H9 (cell line): ENCODE measurements around the gene UBALD1. TPM values are rescaled to one million over a fixed set of nuclear protein-coding genes. Genes with fewer than 3 reads are reported as not detected.
A peak's percentile ranks its signal among the peaks of the same experiment; 100 is the strongest.

ENCODE experiments used
- DNase-seq: peaks from one replicate; pipeline ENCODE4 v3.0.0-alpha.2; 2017
- H2AFZ ChIP-seq: one replicate; pipeline ENCODE4 v1.6.1; 2013; ENCODE audit warnings: mild to moderate bottlenecking, low read length, control low read depth, moderate library complexity
- H2AK5ac ChIP-seq: 2 replicates; pipeline ENCODE4 v1.6.1; 2013; ENCODE audit warnings: low read length, control low read depth, mixed read lengths; ENCODE audit not compliant: insufficient read length
- H2BK120ac ChIP-seq: one replicate; pipeline ENCODE4 v1.6.1; 2013; ENCODE audit warnings: low read depth, mild to moderate bottlenecking, low read length, control low read depth, inconsistent platforms; ENCODE audit not compliant: poor library complexity, severe bottlenecking
- H2BK12ac ChIP-seq: 2 replicates; pipeline ENCODE4 v1.6.1; 2013; ENCODE audit warnings: low read length, control low read depth, mixed read lengths, low read depth; ENCODE audit not compliant: insufficient read length
- H2BK15ac ChIP-seq: 2 replicates; pipeline ENCODE4 v1.6.1; 2013; ENCODE audit warnings: low read depth, low read length, control low read depth
- H2BK20ac ChIP-seq: one replicate; pipeline ENCODE4 v1.6.1; 2013; ENCODE audit warnings: low read depth, mild to moderate bottlenecking, low read length, control low read depth, inconsistent platforms; ENCODE audit not compliant: poor library complexity, severe bottlenecking
- H2BK5ac ChIP-seq: 2 replicates; pipeline ENCODE4 v1.6.1; 2013; ENCODE audit warnings: low read length, control low read depth, mixed read lengths; ENCODE audit not compliant: insufficient read length
- H3K14ac ChIP-seq: 2 replicates; pipeline ENCODE4 v1.6.1; 2013; ENCODE audit warnings: low read length, control low read depth; ENCODE audit not compliant: insufficient read depth
- H3K18ac ChIP-seq: 2 replicates; pipeline ENCODE4 v1.6.1; 2013; ENCODE audit warnings: low read depth, mild to moderate bottlenecking, mixed read lengths, low read length, control low read depth; ENCODE audit not compliant: insufficient read length
- H3K23ac ChIP-seq: 2 replicates; pipeline ENCODE4 v1.6.1; 2013; ENCODE audit warnings: low read length, control low read depth, mixed read lengths, low read depth; ENCODE audit not compliant: insufficient read length
- H3K23me2 ChIP-seq: 2 replicates; pipeline ENCODE4 v1.6.1; 2013; ENCODE audit warnings: low read depth, mild to moderate bottlenecking, mixed read lengths, low read length, control low read depth; ENCODE audit not compliant: insufficient read length, poor library complexity, severe bottlenecking
- H3K27ac ChIP-seq: 2 replicates; pipeline ENCODE4 v1.5.1; 2013; ENCODE audit warnings: low read length, control low read depth, mixed read lengths, low read depth; ENCODE audit not compliant: insufficient read length
- H3K27me3 ChIP-seq: 2 replicates; pipeline ENCODE4 v1.6.1; 2013; ENCODE audit warnings: low read length, control low read depth, inconsistent platforms; ENCODE audit not compliant: insufficient read depth
- H3K4ac ChIP-seq: 2 replicates; pipeline ENCODE4 v1.6.1; 2013; ENCODE audit warnings: low read depth, mild to moderate bottlenecking, control low read depth, inconsistent platforms, low read length, moderate library complexity
- H3K4me1 ChIP-seq: 2 replicates; pipeline ENCODE4 v1.6.1; 2013; ENCODE audit warnings: low read length, control low read depth, inconsistent platforms; ENCODE audit not compliant: insufficient read depth
- H3K4me2 ChIP-seq: 2 replicates; pipeline ENCODE4 v1.6.1; 2013; ENCODE audit warnings: low read length, control low read depth, mixed read lengths; ENCODE audit not compliant: insufficient read length, insufficient read depth
- H3K56ac ChIP-seq: 2 replicates; pipeline ENCODE4 v1.6.1; 2013; ENCODE audit warnings: low read depth, mild to moderate bottlenecking, mixed read lengths, low read length, control low read depth; ENCODE audit not compliant: insufficient read length
- H3K79me1 ChIP-seq: 2 replicates; pipeline ENCODE4 v1.6.1; 2013; ENCODE audit warnings: low read depth, mild to moderate bottlenecking, moderate library complexity, low read length, control low read depth, inconsistent platforms; ENCODE audit not compliant: insufficient read depth, poor library complexity, severe bottlenecking
- H3K79me2 ChIP-seq: 2 replicates; pipeline ENCODE4 v1.6.1; 2013; ENCODE audit warnings: low read length, control low read depth, inconsistent platforms; ENCODE audit not compliant: insufficient read depth
- H3K9ac ChIP-seq: 2 replicates; pipeline ENCODE4 v1.6.1; 2013; ENCODE audit warnings: low read length, control low read depth, mixed read lengths; ENCODE audit not compliant: insufficient read length; ENCODE audit errors: extremely low read depth
- H3K9me3 ChIP-seq: one replicate; pipeline ENCODE4 v1.6.1; 2013; ENCODE audit warnings: low read depth, low read length, inconsistent platforms; ENCODE audit not compliant: control insufficient read depth
- H3T11ph ChIP-seq: one replicate; pipeline ENCODE4 v1.6.1; 2013; ENCODE audit warnings: mild to moderate bottlenecking, low read length, control low read depth, inconsistent platforms
- H4K20me1 ChIP-seq: one replicate; pipeline ENCODE4 v1.6.1; 2013; ENCODE audit not compliant: control insufficient read depth, insufficient read length, insufficient read depth
- H4K5ac ChIP-seq: 2 replicates; pipeline ENCODE4 v1.6.1; 2013; ENCODE audit warnings: low read depth, mild to moderate bottlenecking, mixed read lengths, low read length, control low read depth; ENCODE audit not compliant: insufficient read length
- H4K8ac ChIP-seq: replicated peaks from 2 replicates; pipeline ENCODE4 v1.6.1; 2013; ENCODE audit warnings: low read length, control low read depth, mixed read lengths, low read depth; ENCODE audit not compliant: insufficient read length
- H4K91ac ChIP-seq: 2 replicates; pipeline ENCODE4 v1.6.1; 2013; ENCODE audit warnings: low read depth, mild to moderate bottlenecking, moderate library complexity, mixed read lengths, low read length, control low read depth; ENCODE audit not compliant: insufficient read length
- H3K27ac Mint-ChIP-seq, 3 experiments: 2 replicates in 2 of 3; 3 replicates in 1 of 3; pipeline ENCODE4 v1.8.0; 2020 to 2021; ENCODE audit warnings: mixed read lengths in 3 of 3, mild to moderate bottlenecking in 1 of 3, moderate library complexity in 1 of 3
- H3K27me3 Mint-ChIP-seq: 2 replicates; pipeline ENCODE4 v1.8.0; 2021; ENCODE audit warnings: low read depth, mild to moderate bottlenecking, moderate library complexity, mixed read lengths
- H3K36me3 Mint-ChIP-seq, 3 experiments: 2 replicates in 2 of 3; 3 replicates in 1 of 3; pipeline ENCODE4 v1.8.0; 2020 to 2021; ENCODE audit warnings: low read depth in 3 of 3, mixed read lengths in 3 of 3; ENCODE audit not compliant: insufficient read depth in 1 of 3
- H3K4me1 Mint-ChIP-seq, 2 experiments: 2 replicates each; pipeline ENCODE4 v1.8.0; 2020; ENCODE audit warnings: mixed read lengths in 2 of 2
- H3K4me3 Mint-ChIP-seq, 2 experiments: 2 replicates in 1 of 2; 3 replicates in 1 of 2; pipeline ENCODE4 v1.8.0; 2020 to 2021; ENCODE audit warnings: mild to moderate bottlenecking in 2 of 2, mixed read lengths in 2 of 2, moderate library complexity in 1 of 2
- H3K9me3 Mint-ChIP-seq, 2 experiments: 2 replicates in 1 of 2; 3 replicates in 1 of 2; pipeline ENCODE4 v1.8.0; 2020; ENCODE audit warnings: mild to moderate bottlenecking in 2 of 2, mixed read lengths in 2 of 2, moderate library complexity in 1 of 2
- WGBS: extraction: QIAGEN DNeasy Blood & Tissue Kit; methylation state at CpG from one replicate; pipeline ENCODE4 v1.1.7; 2013; ENCODE audit warnings: missing lambda C conversion rate, low lambda C conversion rate, mixed read lengths; ENCODE audit not compliant: insufficient read length; ENCODE audit errors: extremely low coverage; 5-methylcytosine and 5-hydroxymethylcytosine counted together
- total RNA-seq: library from RNA; stranded (reverse); gene quantifications from 2 replicates; pipeline ENCODE4 v1.2.1, GENCODE V29; 2021
- TF ChIP-seq, protein P1 (sequence below): fragments of 200-600 bp; sonication (generic); conservative IDR thresholded peaks from 3 replicates; pipeline ENCODE4 v1.8.0; 2021; ENCODE audit warnings: antibody characterized with exemption, mild to moderate bottlenecking

Gene UBALD1
- total RNA-seq, 1 experiment from 2014 or later: 80.9 TPM

DNA sequence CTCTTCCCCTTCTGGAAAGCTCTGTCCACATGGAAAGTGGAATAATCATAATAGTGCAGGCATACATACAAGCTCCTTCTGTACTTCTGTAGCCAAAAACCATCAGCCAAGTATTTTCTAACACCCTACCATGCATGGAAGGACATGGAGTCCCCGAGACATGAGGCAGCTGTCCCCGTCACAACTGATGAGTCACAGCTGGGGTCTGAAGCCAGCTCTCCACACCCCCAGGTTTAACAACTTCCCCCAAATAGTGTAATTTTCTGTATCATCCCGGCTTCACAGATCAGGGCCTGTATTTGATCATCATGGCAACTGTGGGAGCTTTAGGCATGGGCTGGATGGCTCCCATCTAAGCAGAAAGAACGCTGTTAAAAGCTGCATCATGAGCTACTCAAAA, 42.0 kb downstream of the UBALD1 start:
- no peaks in the 10 kb centered on the region for H3K23me2 ChIP-seq
- no peak overlapping the region for H3T11ph ChIP-seq
- no peak overlapping the region for H4K8ac ChIP-seq
- Mint-ChIP-seq H3K27ac (peak overlapping the region in 1 of 3 experiments; percentile 68; a peak in 2 of 7 replicates), H3K9me3 (no peaks in the 10 kb centered on the region; a peak in 1 of 5 replicates), H3K36me3 (peaks cover 0 to 9% (median 0%) of the 10 kb centered on the region in 3 experiments; a peak in 5 of 7 replicates), H3K4me3 (no peak overlapping the region), H3K4me1 (peaks cover 24 to 37% of the 10 kb centered on the region in 2 experiments), H3K27me3 (peaks cover 10% of the 10 kb centered on the region)
- no peak overlapping the region for H3K14ac ChIP-seq
- H3K27me3 ChIP-seq: no peaks in the 10 kb centered on the region
- WGBS: no CpG with 5 or more reads among the region's 4 CpGs
- no peak overlapping the region for H2AK5ac ChIP-seq
- no peaks in the 10 kb centered on the region for H3K79me2 ChIP-seq
- 0 out of 2 replicates have a peak overlapping the region, but pooled peaks have one; percentile 19 for H2BK15ac ChIP-seq
- H3K23ac ChIP-seq: no peak overlapping the region
- H2AFZ ChIP-seq: no peak overlapping the region
- H3K56ac ChIP-seq: no peak overlapping the region
- no peak overlapping the region for H2BK120ac ChIP-seq
- H2BK5ac ChIP-seq: no peak overlapping the region
- H2BK20ac ChIP-seq: no peak overlapping the region
- no peak overlapping the region for H3K4ac ChIP-seq
- H3K4me1 ChIP-seq: peaks cover 4% of the 10 kb centered on the region; the same call in 1 of the 2 replicates
- H4K20me1 ChIP-seq: no peaks in the 10 kb centered on the region
- no peak overlapping the region for H2BK12ac ChIP-seq
- no peak overlapping the region for H3K27ac ChIP-seq
- H3K9me3 ChIP-seq: no peaks in the 10 kb centered on the region
- no peak overlapping the region for H4K5ac ChIP-seq
- H4K91ac ChIP-seq: no peak overlapping the region
- no peaks in the 10 kb centered on the region for H3K79me1 ChIP-seq
- no peak for DNase-seq
- no peak overlapping the region for H3K18ac ChIP-seq
- no peak overlapping the region for H3K4me2 ChIP-seq
- TF ChIP-seq, protein P1, sequence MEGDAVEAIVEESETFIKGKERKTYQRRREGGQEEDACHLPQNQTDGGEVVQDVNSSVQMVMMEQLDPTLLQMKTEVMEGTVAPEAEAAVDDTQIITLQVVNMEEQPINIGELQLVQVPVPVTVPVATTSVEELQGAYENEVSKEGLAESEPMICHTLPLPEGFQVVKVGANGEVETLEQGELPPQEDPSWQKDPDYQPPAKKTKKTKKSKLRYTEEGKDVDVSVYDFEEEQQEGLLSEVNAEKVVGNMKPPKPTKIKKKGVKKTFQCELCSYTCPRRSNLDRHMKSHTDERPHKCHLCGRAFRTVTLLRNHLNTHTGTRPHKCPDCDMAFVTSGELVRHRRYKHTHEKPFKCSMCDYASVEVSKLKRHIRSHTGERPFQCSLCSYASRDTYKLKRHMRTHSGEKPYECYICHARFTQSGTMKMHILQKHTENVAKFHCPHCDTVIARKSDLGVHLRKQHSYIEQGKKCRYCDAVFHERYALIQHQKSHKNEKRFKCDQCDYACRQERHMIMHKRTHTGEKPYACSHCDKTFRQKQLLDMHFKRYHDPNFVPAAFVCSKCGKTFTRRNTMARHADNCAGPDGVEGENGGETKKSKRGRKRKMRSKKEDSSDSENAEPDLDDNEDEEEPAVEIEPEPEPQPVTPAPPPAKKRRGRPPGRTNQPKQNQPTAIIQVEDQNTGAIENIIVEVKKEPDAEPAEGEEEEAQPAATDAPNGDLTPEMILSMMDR: no peak
- no peak overlapping the region for H3K9ac ChIP-seq
